Spleen (tissue), 11 donors: ENCODE data around the gene MYO1F. TPM values are rescaled to one million over a fixed set of nuclear protein-coding genes. Genes with fewer than 3 reads are reported as not detected.

ENCODE experiments used
- DNase-seq: peaks from one replicate; pipeline ENCODE4 v3.0.0-alpha.2; 2020
- H3K27ac ChIP-seq, 8 donors: fragments of 200-600 bp; sonication (generic) in 7 of 8; 1 replicate in 4 of 8; 2 replicates in 4 of 8; pipeline versions ENCODE4 v1.5.0 to v1.8.0; 2016 to 2021; ENCODE audit warnings: inconsistent platforms in 4 of 8, mild to moderate bottlenecking in 4 of 8, moderate library complexity in 1 of 8
- H3K27me3 ChIP-seq, 7 donors: fragments of 200-600 bp; sonication (generic) in 6 of 7; replicated peaks in 1 of 7; 1 replicate in 4 of 7; 2 replicates in 3 of 7; pipeline versions ENCODE4 v1.5.0 to v1.8.0; 2016 to 2021; ENCODE audit warnings: inconsistent platforms in 3 of 7, mild to moderate bottlenecking in 1 of 7
- H3K36me3 ChIP-seq, 6 donors: fragments of 200-600 bp; sonication (generic) in 5 of 6; 1 replicate in 4 of 6; 2 replicates in 2 of 6; pipeline versions ENCODE4 v1.5.0 to v1.8.0; 2016 to 2021; ENCODE audit warnings: inconsistent platforms in 2 of 6
- H3K4me1 ChIP-seq, 6 donors: fragments of 200-600 bp; sonication (generic) in 5 of 6; 1 replicate in 3 of 6; 2 replicates in 3 of 6; pipeline versions ENCODE4 v1.5.0 to v1.8.0; 2016 to 2021; ENCODE audit warnings: inconsistent platforms in 3 of 6
- H3K4me3 ChIP-seq, 8 donors: fragments of 200-600 bp; sonication (generic) in 7 of 8; 1 replicate in 4 of 8; 2 replicates in 4 of 8; pipeline versions ENCODE4 v1.5.0 to v1.8.0; 2016 to 2021; ENCODE audit warnings: inconsistent platforms in 4 of 8, mild to moderate bottlenecking in 4 of 8, moderate library complexity in 2 of 8
- H3K9me3 ChIP-seq, 8 donors: fragments of 200-600 bp; sonication (generic) in 7 of 8; 1 replicate in 4 of 8; 2 replicates in 4 of 8; pipeline versions ENCODE4 v1.5.0 to v1.8.0; 2016 to 2021; ENCODE audit warnings: inconsistent platforms in 4 of 8
- CTCF ChIP-seq, 11 experiments: fragments of 200-600 bp in 7 of 11; fragments of 450-650 bp in 4 of 11; sonication (generic) in 4 of 11; IDR thresholded peaks in 8 of 11; conservative IDR thresholded peaks in 3 of 11; 1 replicate in 7 of 11; 2 replicates in 4 of 11; pipeline versions ENCODE4 v1.4.0 to v1.8.0; 2016 to 2021; ENCODE audit warnings: antibody characterized with exemption in 11 of 11, inconsistent platforms in 4 of 11, mild to moderate bottlenecking in 1 of 11
- POLR2A ChIP-seq, 3 donors: fragments of 450-650 bp; IDR thresholded peaks; one replicate each; pipeline ENCODE4 v1.5.1; 2017; ENCODE audit warnings: antibody characterized with exemption in 3 of 3, mild to moderate bottlenecking in 1 of 3
- POLR2AphosphoS5 ChIP-seq, 3 donors: sonication (generic); formaldehyde crosslinking; IDR thresholded peaks; one replicate each; pipeline ENCODE4 v1.5.1; 2017; ENCODE audit warnings: antibody characterized with exemption in 3 of 3
- WGBS, 5 donors: extraction: QIAGEN DNeasy Blood & Tissue Kit in 3 of 5; methylation state at CpG; one replicate each; pipeline versions ENCODE4 v1.1.5 to v1.1.7; 2013 to 2018; 5-methylcytosine and 5-hydroxymethylcytosine counted together
- intact Hi-C: fragments of 100-400 bp; cut with DNase I; formaldehyde crosslinking; loops from one replicate; pipeline ENCODE4 v1.15.0; 2023; ENCODE audit warnings: low total_unique reads
- polyA plus RNA-seq, 3 donors: library from polyadenylated mRNA; stranded (reverse); fragments of 200-250 nt; gene quantifications; one replicate each; pipeline ENCODE4 v1.2.1, GENCODE V29; 2013
- total RNA-seq, 7 donors: library from RNA; depleted of rRNA in 3 of 7; stranded (reverse); fragments of >200 nt in 3 of 7; fragmentation: NEBNext Ultra II Directional in 4 of 7; extraction: Animal tissue kit (Norgen Biotek cat#: 25700) in 4 of 7; gene quantifications; one replicate each; pipeline versions ENCODE4 v1.1.0 to v1.2.1, GENCODE V29; 2016 to 2021
- donor health status: healthy with polysubstance abuse.
- donor health status: DM: no; HTN: no; CAD: no; lungs with moderate emphysema.
- donor health status: DM: no; HTN: no; CAD: no.
- donor health status: Bipolar disorder and iron deficiency.
- donor health status: healthy.
- donor health status: DM: no; HTN: no; CAD: no.
- donor health status: DM: yes; HTN: yes; CAD: no.

Gene MYO1F
- total and polyA plus RNA-seq, 10 donors, result 22.1 to 423 (median 211) TPM

GRCh38 chr19:8529369-8530006 is 47.8 kb downstream of the MYO1F start:
- no peak for DNase-seq
- Histone ChIP-seq H3K36me3 (peaks cover 0 to 100% (median 83%) of the 10 kb centered on the region in 6 donors), H3K27ac (no peak overlapping the region), H3K4me3 (no peak overlapping the region), H3K9me3 (no peaks in the 10 kb centered on the region), H3K4me1 (peaks cover 0 to 18% (median 0%) of the 10 kb centered on the region in 6 donors), H3K27me3 (no peaks in the 10 kb centered on the region)
- 91 to 96% (median 96%) methylated on average over 4 of the region's 4 CpGs for WGBS, 5 donors
- TF ChIP-seq CTCF (IDR thresholded peaks at IDR 0.05 in 8 of 11, conservative IDR thresholded peaks at IDR 0.05 in 3 of 11), result no peak
- TF ChIP-seq POLR2A (IDR thresholded peaks at IDR 0.05), result no peak
- no peak for TF ChIP-seq POLR2AphosphoS5 (IDR thresholded peaks at IDR 0.05)
- intact Hi-C loops, result no loop called here

- WGBS, 5 donors, result 70 to 93% (median 79%) methylated on average over 4 of the region's 4 CpGs
- DNase-seq, result no peak
These were observed 48.7 kb downstream of the MYO1F start for GRCh38 chr19:8528500-8528899.

GRCh38 chr19:8526345-8527091 is 50.7 kb downstream of the MYO1F start:
- DNase-seq, result peak; percentile 85
- intact Hi-C loops, result no loop called here
- Histone ChIP-seq H3K27me3 (no peaks in the 10 kb centered on the region), H3K4me1 (peaks cover 0 to 18% (median 0%) of the 10 kb centered on the region in 6 donors), H3K9me3 (no peaks in the 10 kb centered on the region), H3K4me3 (peak overlapping the region; percentile 30 to 72 (median 48)), H3K27ac (peak overlapping the region; percentile 57 to 96 (median 88)), H3K36me3 (peaks cover 0 to 100% (median 89%) of the 10 kb centered on the region in 6 donors)
- WGBS, 5 donors, result 58 to 75% (median 73%) methylated on average over 55 to 57 of the region's 57 CpGs
- no peak for TF ChIP-seq POLR2A (IDR thresholded peaks at IDR 0.05)
- TF ChIP-seq POLR2AphosphoS5 (IDR thresholded peaks at IDR 0.05), result peak in 2 of 3 donors; percentile 77 to 83

More at GRCh38 chr19:8528500-8528899, 48.7 kb downstream of the MYO1F start:
- Histone ChIP-seq H3K27me3 (no peaks in the 10 kb centered on the region), H3K4me1 (peaks cover 0 to 18% (median 0%) of the 10 kb centered on the region in 6 donors), H3K27ac (no peak overlapping the region), H3K9me3 (no peaks in the 10 kb centered on the region), H3K36me3 (peaks cover 0 to 100% (median 81%) of the 10 kb centered on the region in 6 donors), H3K4me3 (no peak overlapping the region)
- intact Hi-C loops, result no loop called here
- TF ChIP-seq POLR2A (IDR thresholded peaks at IDR 0.05), result no peak
- TF ChIP-seq POLR2AphosphoS5 (IDR thresholded peaks at IDR 0.05), result no peak
- TF ChIP-seq CTCF (IDR thresholded peaks at IDR 0.05 in 8 of 11, conservative IDR thresholded peaks at IDR 0.05 in 3 of 11), result no peak

GRCh38 chr19:8525401-8525684 is 51.9 kb downstream of the MYO1F start:
- no peak for DNase-seq
- Histone ChIP-seq H3K4me3 (peak overlapping the region in 4 of 8 donors; percentile 19 to 72 (median 47)), H3K27me3 (no peaks in the 10 kb centered on the region), H3K27ac (peak overlapping the region in 7 of 8 donors; percentile 69 to 96 (median 88)), H3K36me3 (peaks cover 0 to 100% (median 85%) of the 10 kb centered on the region in 6 donors), H3K9me3 (no peaks in the 10 kb centered on the region), H3K4me1 (peaks cover 0 to 18% (median 0%) of the 10 kb centered on the region in 6 donors)
- TF ChIP-seq POLR2A (IDR thresholded peaks at IDR 0.05) (no peak), CTCF (IDR thresholded peaks at IDR 0.05 in 8 of 11, conservative IDR thresholded peaks at IDR 0.05 in 3 of 11) (no peak), POLR2AphosphoS5 (IDR thresholded peaks at IDR 0.05) (no peak)
- intact Hi-C loops, result no loop called here
- WGBS, 5 donors, result 49 to 87% (median 70%) methylated on average over 11 to 15 of the region's 15 CpGs
